Activated CD4-positive, alpha-beta T cell treated with anti-CD3 and anti-CD28 coated beads, Interleukin-2, amount 10 ng/mL, durations not matched to agents 24 days and 14 days (primary cell): ENCODE measurements around the gene ZFP42. TPM values are rescaled to one million over a fixed set of nuclear protein-coding genes. Genes with fewer than 3 reads are reported as not detected.
"Not testable (repeated sequence)": the region's sequence is repeated elsewhere in the genome, so short reads cannot be mapped to it uniquely, and the experiment has no call there.

Source experiments
- DNase-seq: peaks from one replicate; pipeline ENCODE4 v3.0.0; 2022
- H3K27ac Mint-ChIP-seq: one replicate; pipeline ENCODE4 v1.8.0; 2022; ENCODE audit warnings: mild to moderate bottlenecking, mixed read lengths
- H3K27me3 Mint-ChIP-seq: one replicate; pipeline ENCODE4 v1.8.0; 2022; ENCODE audit warnings: mixed read lengths
- H3K36me3 Mint-ChIP-seq: one replicate; pipeline ENCODE4 v1.8.0; 2022; ENCODE audit warnings: low read depth, mild to moderate bottlenecking, mixed read lengths
- H3K4me1 Mint-ChIP-seq: one replicate; pipeline ENCODE4 v1.8.0; 2021; ENCODE audit warnings: mixed read lengths
- H3K4me3 Mint-ChIP-seq: one replicate; pipeline ENCODE4 v1.8.0; 2022; ENCODE audit warnings: mild to moderate bottlenecking, moderate library complexity, mixed read lengths
- H3K9me3 Mint-ChIP-seq: one replicate; pipeline ENCODE4 v1.8.0; 2021; ENCODE audit warnings: mixed read lengths
- intact Hi-C: fragments of 100-400 bp; cut with micrococcal nuclease; formaldehyde crosslinking; loops from one replicate; pipeline ENCODE4 v1.15.1; 2023
- total RNA-seq: library from RNA; stranded (reverse); gene quantifications from 2 replicates; pipeline ENCODE4 v1.2.3, GENCODE V29; 2022

The ZFP42 gene
- total RNA-seq, 1 donor from 2014 or later: not detected

DNA sequence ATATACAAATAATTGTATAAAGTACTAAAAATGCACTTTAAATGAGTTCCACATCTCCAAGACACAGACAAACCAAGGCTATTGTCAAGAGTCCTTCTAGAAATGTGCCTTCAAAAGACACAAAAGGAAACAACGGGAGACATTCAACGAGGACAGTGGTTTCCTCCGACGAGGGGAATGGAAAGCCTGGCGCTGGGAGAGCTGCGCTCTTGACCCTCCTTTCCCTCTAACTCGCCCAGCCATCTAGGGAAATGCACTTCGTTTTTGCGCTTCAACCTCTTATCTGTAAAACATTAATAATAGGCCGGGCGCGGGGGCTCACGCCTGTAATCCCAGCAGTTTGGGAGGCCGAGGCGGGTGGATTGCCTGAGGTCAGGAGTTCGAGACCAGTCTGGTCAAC is 37.0 kb downstream of the ZFP42 start:
- Mint-ChIP-seq H3K4me1 (no peaks in the 10 kb centered on the region), H3K36me3 (no peaks in the 10 kb centered on the region), H3K27ac (no peak overlapping the region), H3K27me3 (no peaks in the 10 kb centered on the region), H3K9me3 (peaks cover 19% of the 10 kb centered on the region), H3K4me3 (no peak overlapping the region)
- DNase-seq: no peak
- intact Hi-C loops: no loop called here

DNA sequence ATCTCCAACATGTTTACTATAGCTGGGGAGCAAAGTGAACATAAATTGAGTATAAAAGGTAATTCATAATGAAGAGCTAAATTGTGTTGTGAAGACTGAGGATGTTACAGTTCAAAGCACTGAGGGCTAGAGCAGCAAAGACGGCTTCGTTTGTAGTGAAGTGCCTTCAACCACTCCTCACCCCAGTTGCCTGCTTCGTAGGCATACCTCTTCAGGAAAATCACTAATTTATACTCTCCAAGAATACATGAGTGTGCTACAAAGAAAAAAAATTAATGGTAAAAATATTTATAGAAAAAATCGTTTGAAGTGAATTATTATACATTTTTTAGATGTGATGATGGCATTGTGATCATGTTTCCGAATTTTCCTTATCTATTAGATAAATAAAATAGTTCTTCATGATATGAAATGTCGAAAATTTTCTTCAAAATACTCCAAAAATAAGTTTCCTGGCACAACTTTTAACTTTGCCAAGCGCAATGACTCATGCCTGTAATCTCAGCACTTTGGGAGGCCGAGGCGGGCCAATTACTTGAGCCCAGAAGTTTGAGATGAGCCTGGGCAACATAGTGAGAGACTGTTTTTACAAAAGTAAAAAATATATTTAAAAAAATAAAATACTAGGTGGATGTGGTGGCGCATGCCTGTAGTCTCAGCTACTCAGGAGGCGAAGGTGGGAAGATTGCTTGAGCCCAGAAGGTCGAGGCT is 41.6 kb downstream of the ZFP42 start:
- Mint-ChIP-seq H3K9me3 (peaks cover 8% of the 10 kb centered on the region), H3K4me3 (no peak overlapping the region), H3K27me3 (no peaks in the 10 kb centered on the region), H3K36me3 (no peaks in the 10 kb centered on the region), H3K27ac (no peak overlapping the region), H3K4me1 (no peaks in the 10 kb centered on the region)
- intact Hi-C loops: no loop called here
- no peak for DNase-seq

DNA sequence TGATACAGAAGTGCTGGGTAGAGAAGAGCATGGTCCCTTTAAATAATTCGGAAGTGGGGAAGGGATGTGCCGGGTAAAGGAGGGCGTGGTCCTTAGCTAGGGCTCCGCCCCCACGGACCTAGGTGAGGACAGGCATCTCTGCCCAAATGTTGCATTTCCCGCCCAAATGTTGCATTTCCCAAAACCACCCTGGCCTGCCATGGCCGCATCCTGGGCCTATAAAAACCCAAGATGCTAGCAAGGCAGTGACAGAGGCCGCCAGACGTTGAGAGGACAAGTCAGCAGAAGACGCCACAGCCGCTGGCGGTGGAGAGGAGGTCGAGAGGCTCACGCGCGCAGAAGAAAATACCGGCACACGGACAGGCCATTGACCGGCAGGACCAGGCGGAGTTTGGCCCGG is 46.1 kb downstream of the ZFP42 start:
- DNase-seq: no peak
- no peak overlapping the region for H3K4me3 Mint-ChIP-seq
- intact Hi-C loops: no loop called here
- no peaks in the 10 kb centered on the region for H3K4me1 Mint-ChIP-seq
- H3K27me3 Mint-ChIP-seq: no peaks in the 10 kb centered on the region
- H3K36me3 Mint-ChIP-seq: no peaks in the 10 kb centered on the region
- no peak overlapping the region for H3K27ac Mint-ChIP-seq
- H3K9me3 Mint-ChIP-seq: peaks cover 6% of the 10 kb centered on the region

DNA sequence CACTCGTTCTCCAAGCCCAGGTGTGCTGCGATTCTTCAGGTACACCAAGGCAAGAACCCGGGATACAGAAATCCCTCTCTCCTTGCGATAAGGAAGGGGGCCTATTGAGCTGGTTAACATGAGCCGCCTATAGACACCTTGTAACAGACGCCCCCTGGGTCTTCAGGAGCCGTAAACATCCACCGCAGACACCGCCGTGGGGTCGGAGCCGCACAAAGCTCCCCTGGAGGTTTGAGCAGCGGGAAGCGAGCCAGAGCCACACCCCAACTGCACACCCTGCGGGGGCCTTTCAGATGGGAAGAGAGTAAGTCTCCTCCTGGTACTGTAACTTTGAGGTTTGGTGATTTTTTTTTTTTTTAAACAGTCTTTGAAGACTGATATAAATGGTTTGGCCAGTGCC is 46.6 kb downstream of the ZFP42 start:
- intact Hi-C loops: no loop called here
- no peak for DNase-seq
- Mint-ChIP-seq H3K27me3 (no peaks in the 10 kb centered on the region), H3K4me3 (no peak overlapping the region), H3K36me3 (no peaks in the 10 kb centered on the region), H3K27ac (no peak overlapping the region), H3K9me3 (peaks cover 6% of the 10 kb centered on the region), H3K4me1 (no peaks in the 10 kb centered on the region)

DNA sequence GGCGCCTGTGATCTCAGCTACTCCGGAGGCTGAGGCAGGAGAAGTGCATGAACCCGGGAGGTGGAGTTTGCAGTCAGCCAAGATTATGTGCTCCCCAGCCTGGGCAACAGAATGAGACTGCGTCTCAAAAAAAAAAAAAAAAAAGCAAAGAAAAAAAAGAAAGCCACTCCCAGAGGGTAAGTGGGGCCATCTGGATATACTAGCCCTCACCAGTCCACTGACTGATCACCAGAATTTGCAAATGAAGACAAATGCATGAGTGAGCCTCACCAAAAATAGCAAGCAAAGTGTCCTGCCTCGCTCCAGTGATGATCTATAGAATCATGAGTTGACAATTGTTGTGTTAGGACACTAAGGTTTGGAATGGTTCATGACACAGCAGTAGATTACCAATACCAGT is 47.6 kb downstream of the ZFP42 start:
- peaks cover 6% of the 10 kb centered on the region for H3K9me3 Mint-ChIP-seq
- no peak overlapping the region for H3K4me3 Mint-ChIP-seq

DNA sequence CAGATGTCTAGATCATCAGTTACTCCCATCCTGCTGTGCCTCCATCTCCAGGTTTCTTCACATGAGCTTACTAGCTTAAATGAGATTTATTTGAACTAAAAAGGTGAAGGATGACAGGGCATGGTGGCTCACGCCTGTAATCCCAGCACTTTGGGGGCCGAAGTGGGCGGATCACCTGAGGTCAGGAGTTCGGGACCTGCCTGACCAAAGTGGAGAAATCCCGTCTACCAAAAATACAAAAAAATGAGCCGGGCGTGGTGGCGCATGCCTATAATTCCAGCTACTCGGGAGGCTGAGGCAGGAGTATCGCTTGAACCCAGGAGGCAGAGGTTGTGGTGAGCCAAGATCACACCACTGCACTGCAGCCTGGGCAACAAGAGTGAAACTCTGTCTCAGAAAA is 49.9 kb downstream of the ZFP42 start:
- H3K4me3 Mint-ChIP-seq, H3K4me1 Mint-ChIP-seq, H3K9me3 Mint-ChIP-seq, DNase-seq, H3K36me3 Mint-ChIP-seq, H3K27ac Mint-ChIP-seq, intact Hi-C loops, H3K27me3 Mint-ChIP-seq: not testable (repeated sequence)

More for the DNA sequence above, 47.6 kb downstream of the ZFP42 start:
- Mint-ChIP-seq H3K27me3 (no peaks in the 10 kb centered on the region), H3K4me1 (no peaks in the 10 kb centered on the region), H3K27ac (no peak overlapping the region), H3K36me3 (no peaks in the 10 kb centered on the region)
- no peak for DNase-seq
- intact Hi-C loops: no loop called here

DNA sequence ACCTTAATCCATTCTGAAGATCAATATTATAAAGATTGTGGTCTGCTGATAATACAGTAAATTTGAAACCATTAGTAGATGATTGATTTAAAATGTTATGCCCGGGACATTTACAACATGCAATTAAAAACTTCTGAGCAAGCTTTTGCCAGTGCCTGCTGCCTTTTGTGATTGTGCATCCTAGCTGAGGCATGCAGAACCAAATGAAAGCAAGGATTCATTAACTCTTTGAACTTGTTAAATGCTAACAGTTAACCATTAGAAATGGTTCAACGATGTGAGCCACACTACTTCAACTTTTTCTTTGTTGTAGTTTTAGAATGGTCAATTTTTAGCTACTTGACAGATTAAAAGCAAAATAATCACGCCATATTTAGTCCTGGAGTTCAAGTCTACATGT is 51.1 kb downstream of the ZFP42 start:
- Mint-ChIP-seq H3K27ac (no peak overlapping the region), H3K4me1 (no peaks in the 10 kb centered on the region), H3K27me3 (no peaks in the 10 kb centered on the region), H3K36me3 (no peaks in the 10 kb centered on the region), H3K9me3 (no peaks in the 10 kb centered on the region), H3K4me3 (no peak overlapping the region)
- no peak for DNase-seq
- intact Hi-C loops: no loop called here

DNA sequence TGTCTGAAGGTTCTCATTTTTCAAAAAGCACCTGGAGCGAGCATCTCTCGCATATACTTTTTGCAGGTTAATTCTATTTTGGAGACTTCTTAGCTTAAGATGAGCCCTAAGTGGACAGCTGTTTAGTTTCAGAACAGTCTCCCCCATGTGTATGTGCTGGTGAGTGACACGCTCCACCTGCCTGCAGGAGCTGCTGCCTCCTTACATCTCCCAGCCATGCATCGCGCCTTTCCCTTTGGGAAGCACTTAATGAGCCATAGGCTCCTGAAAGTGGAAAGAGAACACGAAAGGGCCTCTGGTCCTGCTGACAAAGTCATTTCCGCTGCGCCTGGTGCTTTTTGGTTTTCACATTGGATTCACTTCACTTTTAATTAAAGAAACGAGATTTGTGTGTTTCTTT is 57.7 kb downstream of the ZFP42 start:
- Mint-ChIP-seq H3K9me3 (no peaks in the 10 kb centered on the region), H3K27me3 (no peaks in the 10 kb centered on the region)

More for the DNA sequence above, 57.7 kb downstream of the ZFP42 start:
- no peaks in the 10 kb centered on the region for H3K36me3 Mint-ChIP-seq
- H3K4me1 Mint-ChIP-seq: no peaks in the 10 kb centered on the region
- no peak for DNase-seq
- intact Hi-C loops: no loop called here
- no peak overlapping the region for H3K4me3 Mint-ChIP-seq
- no peak overlapping the region for H3K27ac Mint-ChIP-seq

Other genes starting within 250 kb of the ZFP42 start
- not detected in 2 replicates for gene TRIML2, start 113.8 kb downstream of the ZFP42 start, total RNA-seq
- not detected in 2 replicates for gene TRIML1, start 143.7 kb downstream of the ZFP42 start, total RNA-seq